Dermis microvascular lymphatic vessel endothelial cell (primary cell): ENCODE results near the gene DCUN1D2. TPM values are rescaled to one million over a fixed set of nuclear protein-coding genes. Genes with fewer than 3 reads are reported as not detected.
"Not testable (repeated sequence)": the region's sequence is repeated elsewhere in the genome, so short reads cannot be mapped to it uniquely, and the experiment has no call there.

Experiments
- DNase-seq, 2 donors: peaks; one replicate each; pipeline versions ENCODE4 v3.0.0 to v3.0.0-alpha.2; 2010; ENCODE audit warnings: low read depth in 2 of 2
- total RNA-seq: library from RNA; depleted of rRNA; stranded (reverse); fragments of >200 nt; gene quantifications from 2 replicates; pipeline ENCODE4 v1.2.1, GENCODE V29; 2014

The DCUN1D2 gene
- total RNA-seq, 1 donor from 2014 or later: 5.4 TPM

DNA sequence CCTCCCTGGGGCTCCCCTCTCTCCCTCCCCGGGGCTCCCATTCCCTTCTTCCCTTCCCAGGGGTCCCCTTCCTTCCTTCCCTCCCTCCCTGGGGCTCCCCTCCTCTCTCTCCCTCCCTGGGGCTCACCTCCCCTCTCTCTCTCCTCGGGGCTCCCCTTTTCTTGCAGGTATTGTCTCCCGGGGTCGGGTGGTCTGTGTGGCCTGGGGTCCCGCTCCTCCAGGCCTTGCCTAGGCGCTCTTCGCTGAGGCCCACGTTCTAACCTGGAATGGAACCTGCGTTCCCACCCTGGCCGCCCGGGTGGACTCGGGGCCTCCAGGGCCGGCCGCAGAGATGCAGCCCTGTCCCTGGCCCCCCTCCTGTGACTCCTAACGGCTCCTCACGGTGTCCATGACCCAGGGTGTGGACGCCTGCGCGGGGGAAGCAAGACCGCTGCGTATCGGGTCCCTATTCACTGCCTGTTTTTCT is 940 bp upstream of the DCUN1D2 start:
- peak in 1 of 2 donors; percentile 43 for DNase-seq

DNA sequence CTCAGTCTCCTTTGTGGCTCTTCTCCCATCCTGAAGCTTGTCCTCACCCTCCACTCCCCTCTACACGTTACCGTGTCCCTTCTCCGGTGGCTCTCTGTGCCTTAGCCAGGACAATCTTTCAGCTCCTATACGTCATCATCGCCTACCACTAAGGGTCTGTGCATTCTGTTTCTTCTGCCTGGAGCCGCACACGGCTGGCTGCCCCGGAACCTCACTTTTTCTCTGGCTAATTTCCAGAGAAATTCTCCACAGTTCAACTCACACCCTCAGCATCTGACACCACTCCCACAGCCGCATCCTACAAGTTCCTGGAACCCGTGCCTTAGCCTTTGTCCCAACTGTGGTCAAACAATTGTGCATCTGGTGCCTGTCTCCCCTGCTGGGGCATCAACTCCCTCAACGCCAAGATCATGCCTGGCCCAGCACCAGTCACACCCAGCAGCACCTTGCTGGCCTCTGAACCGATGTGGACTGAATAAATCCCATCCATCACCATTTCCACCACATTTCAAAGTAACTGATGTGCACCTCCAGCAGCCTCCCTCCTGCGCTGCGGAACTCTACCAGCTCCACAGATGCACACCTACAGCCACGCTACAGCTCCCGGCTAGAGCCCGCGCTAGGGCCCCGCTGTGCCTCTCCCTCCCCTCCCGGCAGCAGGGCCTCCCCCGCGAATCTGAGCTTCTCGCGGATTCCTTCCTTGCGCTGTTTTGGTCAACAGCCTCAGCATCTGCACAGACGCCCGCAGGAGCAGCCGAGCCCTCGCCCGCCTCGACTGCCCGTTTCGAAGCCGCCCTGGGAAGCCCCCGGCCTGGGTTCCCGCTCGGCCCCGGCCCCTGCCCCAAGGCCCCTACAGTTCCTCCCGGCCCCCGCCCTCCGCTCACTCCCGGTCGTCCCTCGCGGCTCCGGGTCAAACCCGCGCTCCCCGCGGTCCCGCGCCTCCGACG is 689 bp downstream of the DCUN1D2 start:
- DNase-seq: peak in 1 of 2 donors; percentile 35

- no peak for DNase-seq
Observed at GRCh38 chr13:113489171-113489548, 1.4 kb downstream of the DCUN1D2 start.

GRCh38 chr13:113488283-113488682 is 2.2 kb downstream of the DCUN1D2 start:
- no peak for DNase-seq

DNA sequence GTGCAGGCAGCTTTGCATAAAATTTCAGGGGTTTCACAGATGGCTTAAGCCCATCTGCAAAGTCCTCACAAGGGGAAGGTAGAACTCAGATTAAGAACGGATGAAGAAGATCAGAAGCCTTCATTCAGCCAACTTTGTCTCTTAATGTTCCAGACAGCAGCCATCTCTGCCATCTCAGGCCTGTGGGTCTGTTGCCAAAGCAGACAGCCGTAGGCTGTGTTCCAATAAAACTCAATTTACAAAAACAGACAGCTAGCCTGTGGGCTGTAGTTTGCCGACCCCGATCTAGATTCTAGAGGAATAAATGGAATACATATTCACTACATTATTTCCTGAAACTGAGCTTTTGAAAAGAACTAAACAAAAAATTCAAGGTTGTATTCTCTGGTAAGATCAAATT is 3.8 kb downstream of the DCUN1D2 start:
- no peak for DNase-seq

GRCh38 chr13:113485545-113485944 is 5.0 kb downstream of the DCUN1D2 start:
- no peak for DNase-seq

- no peak for DNase-seq
Observed at GRCh38 chr13:113483504-113484293, 6.8 kb downstream of the DCUN1D2 start.

DNA sequence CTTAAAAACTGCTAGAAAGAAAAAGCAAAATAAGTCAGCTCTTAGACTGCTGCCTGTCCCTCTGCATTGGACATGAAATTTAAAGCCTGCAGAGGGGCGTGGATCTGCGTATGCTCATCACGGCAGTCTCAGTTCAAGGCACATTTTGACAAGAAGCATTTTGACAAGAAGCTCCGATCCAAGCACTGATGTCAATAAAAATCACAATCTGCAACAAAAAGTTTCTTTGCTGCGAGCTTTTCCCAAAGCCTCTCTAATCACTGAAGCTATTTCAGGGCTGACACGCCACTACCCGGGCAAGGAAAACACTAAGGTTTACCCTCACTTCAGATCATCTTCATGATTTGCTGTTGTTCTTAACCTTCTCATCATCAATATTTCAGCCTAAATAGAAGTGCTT is 7.4 kb downstream of the DCUN1D2 start:
- no peak for DNase-seq

DNA sequence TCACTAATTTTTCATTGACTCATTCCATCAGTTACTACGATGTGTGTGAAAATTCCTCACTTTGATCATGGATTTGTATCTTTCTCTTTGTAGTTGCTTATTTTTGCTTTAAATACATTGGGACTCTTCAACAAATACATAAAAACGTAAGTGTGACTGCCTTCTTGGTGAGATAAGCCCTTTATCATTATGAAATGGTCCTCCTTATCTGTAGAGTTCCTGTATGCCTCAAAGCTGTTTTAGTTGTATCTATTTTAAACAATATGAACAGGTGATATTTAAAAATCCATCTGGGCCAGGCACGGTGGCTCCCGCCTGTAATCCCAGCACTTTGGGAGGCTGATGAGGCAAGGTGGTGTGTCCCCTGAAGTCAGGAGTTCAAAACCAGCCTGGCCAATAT is 11.3 kb downstream of the DCUN1D2 start:
- DNase-seq: no peak

DNA sequence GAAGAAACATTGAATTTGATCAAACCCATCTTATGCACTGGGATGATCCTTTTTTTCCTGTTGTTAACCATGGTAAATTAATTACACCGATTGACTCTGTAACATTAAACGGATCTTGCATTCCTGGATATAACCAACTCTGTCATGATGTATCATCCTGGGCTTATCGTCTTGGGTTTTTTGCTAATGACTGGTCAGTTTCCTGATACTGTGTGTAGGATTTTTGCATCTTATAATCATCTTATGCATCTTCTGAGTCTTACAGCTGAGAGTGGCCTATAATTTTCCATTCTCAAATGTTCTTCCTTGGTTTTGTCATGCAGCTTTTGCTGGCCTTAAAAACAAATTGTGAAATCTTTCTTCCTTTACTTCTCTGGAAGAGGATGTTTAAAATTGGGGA is 12.8 kb downstream of the DCUN1D2 start:
- no peak for DNase-seq

- no peak for DNase-seq
Observed at GRCh38 chr13:113476811-113477210, 13.7 kb downstream of the DCUN1D2 start.

- DNase-seq: no peak
Observed at GRCh38 chr13:113475911-113476310, 14.6 kb downstream of the DCUN1D2 start.

DNA sequence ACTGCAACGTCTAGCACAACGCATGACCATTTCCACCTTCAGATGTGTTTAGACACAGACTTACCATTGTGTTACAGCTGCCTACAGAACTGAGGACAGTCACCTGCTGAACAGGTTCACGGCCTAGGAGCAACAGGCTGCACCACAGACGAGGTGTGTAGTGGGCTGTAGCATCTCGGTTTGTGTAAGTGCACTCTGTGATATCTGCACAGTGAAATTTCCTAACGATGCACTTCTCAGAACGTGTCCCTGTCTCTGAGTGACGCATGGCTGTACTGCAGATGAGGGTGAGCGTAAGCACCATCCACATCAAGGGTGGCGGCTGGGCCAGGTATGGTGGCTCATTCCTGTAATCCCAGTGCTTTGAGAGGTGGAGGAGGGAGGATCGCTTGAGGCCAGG is 15.2 kb downstream of the DCUN1D2 start:
- no peak for DNase-seq

GRCh38 chr13:113474179-113474578 is 16.3 kb downstream of the DCUN1D2 start:
- DNase-seq: peak; percentile 33

- peak; percentile 61 to 64 for DNase-seq
Observed at GRCh38 chr13:113472355-113473025, 18.0 kb downstream of the DCUN1D2 start.

- DNase-seq: peak; percentile 38 to 84
Observed at GRCh38 chr13:113471844-113472243, 18.7 kb downstream of the DCUN1D2 start.

- DNase-seq: not testable (repeated sequence)
Observed at GRCh38 chr13:113470635-113471163, 19.8 kb downstream of the DCUN1D2 start.

GRCh38 chr13:113470073-113470472 is 20.4 kb downstream of the DCUN1D2 start:
- DNase-seq: no peak

- DNase-seq: no peak
Observed at GRCh38 chr13:113469582-113469981, 20.9 kb downstream of the DCUN1D2 start.

DNA sequence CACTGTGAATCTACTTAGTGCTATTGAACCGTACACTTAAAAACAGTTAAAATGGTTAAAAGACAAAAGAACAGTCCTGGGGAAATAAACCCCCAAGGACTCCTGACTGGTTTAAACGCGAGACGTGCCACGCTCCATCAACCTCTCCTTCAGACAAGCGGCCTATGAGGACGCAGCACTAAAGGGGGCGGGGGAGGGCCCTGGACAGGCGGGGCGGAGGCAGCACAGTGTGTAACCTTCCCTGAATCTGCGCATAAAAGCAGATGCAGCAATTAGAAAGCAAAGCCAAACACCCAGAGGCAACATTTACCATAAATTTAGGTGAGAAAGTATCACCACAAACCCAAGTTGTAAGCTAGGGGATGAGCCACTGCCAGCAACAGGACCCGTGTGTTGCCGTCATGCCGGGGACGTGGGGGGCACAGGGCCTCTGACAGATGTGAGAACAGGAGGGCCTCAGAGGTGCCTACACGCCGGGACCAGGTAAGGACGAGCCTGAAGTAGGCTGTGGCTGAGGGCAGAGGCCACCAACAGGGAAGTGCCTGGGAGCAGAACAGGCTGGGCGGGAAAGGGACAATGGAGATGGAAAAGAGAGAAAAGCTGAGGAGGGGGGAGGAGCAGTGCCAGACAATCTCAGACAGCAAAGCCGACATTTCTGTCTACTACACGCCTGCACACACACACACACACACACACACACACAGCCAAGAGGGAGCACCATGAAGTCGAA is 21.9 kb downstream of the DCUN1D2 start:
- DNase-seq: no peak

DNA sequence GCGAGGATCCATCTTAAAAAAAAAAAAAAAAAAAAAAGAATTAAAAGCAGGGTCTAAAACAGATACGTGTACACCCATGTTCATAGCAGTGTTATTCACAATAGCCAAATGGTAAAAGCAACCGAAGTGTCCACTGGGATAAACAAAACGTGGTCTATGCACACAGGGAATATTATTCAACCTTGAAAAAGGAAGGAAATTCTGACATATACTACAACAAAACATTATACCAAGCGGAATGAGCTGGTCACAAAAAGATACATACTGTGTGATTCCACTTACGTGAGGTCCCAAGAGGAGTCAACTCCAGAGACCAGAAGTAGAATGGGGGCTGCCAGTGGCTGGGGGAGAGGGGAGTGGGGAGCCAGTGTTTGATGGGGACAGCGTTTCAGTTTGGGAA is 22.5 kb downstream of the DCUN1D2 start:
- no peak for DNase-seq
